Breast epithelium (tissue), 4 donors: ENCODE measurements around the gene KRTAP2-2. TPM values are rescaled to one million over a fixed set of nuclear protein-coding genes. Genes with fewer than 3 reads are reported as not detected.
"Not testable (repeated sequence)": the region's sequence is repeated elsewhere in the genome, so short reads cannot be mapped to it uniquely, and the experiment has no call there.

Source experiments
- DNase-seq, 2 donors: peaks; one replicate each; pipeline ENCODE4 v3.0.0-alpha.2; 2019; ENCODE audit warnings: low spot score in 2 of 2
- H3K27ac ChIP-seq, 2 donors: fragments of 200-600 bp; sonication (generic) in 1 of 2; one replicate each; pipeline ENCODE4 v1.5.1; 2016 to 2019; ENCODE audit warnings: mild to moderate bottlenecking in 1 of 2
- H3K27me3 ChIP-seq, 2 donors: fragments of 200-600 bp; sonication (generic) in 1 of 2; one replicate each; pipeline versions ENCODE4 v1.5.1 to v1.6.0; 2017 to 2019; ENCODE audit warnings: control low read depth in 1 of 2, mild to moderate bottlenecking in 1 of 2
- H3K36me3 ChIP-seq: fragments of 200-600 bp; one replicate; pipeline ENCODE4 v1.5.1; 2019
- H3K4me1 ChIP-seq, 2 donors: fragments of 200-600 bp; sonication (generic); one replicate each; pipeline ENCODE4 v1.5.1; 2016 to 2019; ENCODE audit warnings: control low read depth in 1 of 2
- H3K4me3 ChIP-seq, 3 donors: fragments of 200-600 bp; sonication (generic); 1 replicate in 2 of 3; 2 replicates in 1 of 3; pipeline ENCODE4 v1.5.1; 2016 to 2019; ENCODE audit warnings: mild to moderate bottlenecking in 3 of 3, moderate library complexity in 2 of 3
- H3K9me3 ChIP-seq, 2 donors: fragments of 200-600 bp; sonication (generic) in 1 of 2; one replicate each; pipeline ENCODE4 v1.5.1; 2016 to 2019; ENCODE audit warnings: control low read depth in 1 of 2
- CTCF ChIP-seq, 3 donors: fragments of 450-650 bp; IDR thresholded peaks; one replicate each; pipeline ENCODE4 v1.5.1; 2016 to 2017; ENCODE audit warnings: antibody characterized with exemption in 3 of 3, mild to moderate bottlenecking in 3 of 3, moderate library complexity in 3 of 3
- POLR2A ChIP-seq: fragments of 450-650 bp; IDR thresholded peaks from one replicate; pipeline ENCODE4 v1.6.1; 2016; ENCODE audit warnings: antibody characterized with exemption, mild to moderate bottlenecking, moderate library complexity
- POLR2AphosphoS5 ChIP-seq, 3 donors: sonication (generic); formaldehyde crosslinking; IDR thresholded peaks; one replicate each; pipeline ENCODE4 v1.6.1; 2017; ENCODE audit warnings: antibody characterized with exemption in 3 of 3
- intact Hi-C: fragments of 100-400 bp; cut with DNase I; formaldehyde crosslinking; loops from one replicate; pipeline ENCODE4 v1.15.1; 2023; ENCODE audit warnings: low total_unique reads
- total RNA-seq, 3 donors: library from RNA; depleted of rRNA; stranded (reverse); fragments of >200 nt; gene quantifications; one replicate each; pipeline ENCODE4 v1.1.0, GENCODE V29; 2016

The KRTAP2-2 gene, protein sequence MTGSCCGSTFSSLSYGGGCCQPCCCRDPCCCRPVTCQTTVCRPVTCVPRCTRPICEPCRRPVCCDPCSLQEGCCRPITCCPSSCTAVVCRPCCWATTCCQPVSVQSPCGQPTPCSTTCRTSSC
- not detected for total RNA-seq

DNA sequence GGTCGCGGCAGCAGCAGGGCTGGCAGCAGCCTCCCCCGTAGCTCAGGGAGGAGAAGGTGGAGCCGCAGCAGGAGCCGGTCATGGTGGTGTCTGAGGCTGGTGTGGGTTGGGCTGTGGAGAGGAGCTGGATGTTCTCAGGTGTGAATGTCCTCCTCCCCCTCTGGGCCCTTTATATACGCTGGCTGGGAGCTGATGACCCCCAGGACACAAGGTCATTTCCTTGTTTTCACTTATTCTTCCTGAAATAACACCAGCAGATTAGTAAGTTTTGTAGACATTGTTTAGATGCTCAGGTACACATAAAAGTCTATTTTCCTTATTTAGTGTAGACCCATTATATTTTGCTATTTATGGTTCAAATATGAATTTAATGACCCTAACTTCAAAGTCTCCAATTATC lies at the start of gene KRTAP2-2:
TSS of gene KRTAP2-2 (minus strand) at position 101 of the 400 bp plus-strand sequence. CDS start at position 82, 19 bp downstream.
- DNase-seq, H3K4me1 ChIP-seq, intact Hi-C loops, H3K36me3 ChIP-seq, H3K9me3 ChIP-seq, H3K27ac ChIP-seq, H3K27me3 ChIP-seq, H3K4me3 ChIP-seq: not testable (repeated sequence)

DNA sequence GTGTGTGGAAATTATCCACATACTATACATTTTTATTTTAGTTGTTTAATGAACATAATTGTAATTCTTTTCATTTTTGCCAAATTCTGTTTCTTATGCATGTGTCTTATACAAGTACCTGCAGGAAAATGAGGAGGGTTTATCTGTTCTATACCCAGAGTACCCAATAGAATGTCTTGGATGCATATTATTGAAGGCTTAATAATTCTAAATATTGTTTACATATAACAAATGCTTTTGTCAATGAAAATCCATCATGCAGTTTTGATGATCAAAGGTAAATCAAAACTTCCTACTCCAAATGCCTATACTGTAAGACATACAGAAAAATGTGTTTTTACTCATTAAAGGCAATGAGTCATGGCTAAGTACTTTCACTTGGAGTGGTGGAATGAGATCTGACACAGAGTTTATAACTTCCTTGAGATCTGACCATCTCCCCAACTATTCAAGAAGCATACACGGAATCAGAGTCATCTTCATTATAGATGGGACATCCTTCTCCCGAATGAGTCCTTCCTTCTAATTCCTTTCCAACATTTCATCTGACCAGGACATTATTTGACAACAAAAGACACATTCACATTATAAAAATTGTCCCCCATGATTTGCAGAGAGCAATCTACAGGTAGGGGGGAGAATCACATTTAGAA lies 49.5 kb upstream of the KRTAP2-2 start:
- not testable (repeated sequence) for H3K27me3 ChIP-seq, H3K27ac ChIP-seq, H3K36me3 ChIP-seq, H3K4me1 ChIP-seq, DNase-seq, H3K4me3 ChIP-seq, H3K9me3 ChIP-seq
- intact Hi-C loops = loop anchor here (5.0 kb wide), 1 partner anchor 122 kb away; the partner anchor contains the start of gene KRT40

- no peaks in the 10 kb centered on the region for H3K36me3 ChIP-seq
- no peaks in the 10 kb centered on the region for H3K9me3 ChIP-seq
- H3K27ac ChIP-seq = no peak overlapping the region
- no peak overlapping the region for H3K4me3 ChIP-seq
- intact Hi-C loops = loop anchor here (5.0 kb wide), 1 partner anchor 122 kb away; the partner anchor contains the start of gene KRT40
- no peaks in the 10 kb centered on the region for H3K4me1 ChIP-seq
- H3K27me3 ChIP-seq = no peaks in the 10 kb centered on the region
- TF ChIP-seq POLR2A (no peak), POLR2AphosphoS5 (IDR thresholded peaks at IDR 0.05) (no peak), CTCF (IDR thresholded peaks at IDR 0.05) (no peak)
- DNase-seq = no peak
These were observed 48.9 kb upstream of the KRTAP2-2 start for GRCh38 chr17:41103896-41104295.

DNA sequence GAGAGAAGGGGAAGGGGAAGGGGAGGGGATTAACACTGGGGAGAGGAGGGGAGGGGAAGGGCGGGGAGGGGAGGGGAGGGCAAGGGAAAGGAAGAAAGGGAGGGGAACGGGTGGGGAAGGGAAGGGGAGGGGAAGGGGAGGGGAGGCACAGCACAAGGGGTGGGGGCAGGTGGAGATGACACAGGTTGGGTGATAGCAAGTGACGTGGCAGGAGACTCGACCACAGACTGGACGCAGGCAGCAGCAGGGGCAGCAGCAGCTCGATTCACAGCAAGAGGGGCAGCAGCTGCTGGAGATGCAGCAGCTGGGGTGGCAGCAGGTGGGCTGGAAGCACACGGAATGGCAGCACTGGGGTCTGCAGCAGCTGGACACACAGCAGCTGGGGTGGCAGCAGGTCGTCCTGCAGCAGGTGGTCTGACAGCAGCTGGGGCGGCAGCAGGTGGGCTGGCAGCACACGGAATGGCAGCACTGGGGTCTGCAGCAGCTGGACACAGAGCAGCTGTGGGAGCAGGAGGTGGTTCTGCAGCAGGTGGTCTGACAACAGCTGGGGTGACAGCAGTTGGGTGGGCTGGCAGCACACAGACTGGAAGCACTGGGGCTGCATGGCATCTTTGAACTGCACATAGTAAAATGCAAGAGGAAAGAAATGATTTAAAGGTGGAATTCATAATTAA lies 46.7 kb upstream of the KRTAP2-2 start, which contains the start of gene KRTAP4-16:
TSS of gene KRTAP4-16 (minus strand) at position 624 of the 674 bp plus-strand sequence. CDS start at position 624, 0 bp downstream.
- Histone ChIP-seq H3K36me3 (no peaks in the 10 kb centered on the region), H3K27ac (no peak within 1 kb of the TSS), H3K4me3 (no peak within 1 kb of the TSS), H3K9me3 (no peaks in the 10 kb centered on the region), H3K27me3 (no peaks in the 10 kb centered on the region), H3K4me1 (no peaks in the 10 kb centered on the region)
- TF ChIP-seq CTCF (IDR thresholded peaks at IDR 0.05) = no peak
- no peak for TF ChIP-seq POLR2AphosphoS5 (IDR thresholded peaks at IDR 0.05)
- no peak for TF ChIP-seq POLR2A
- intact Hi-C loops = loop anchor here (5.0 kb wide), 1 partner anchor 119 kb away; the partner anchor contains the start of gene KRT40
- DNase-seq = no peak

DNA sequence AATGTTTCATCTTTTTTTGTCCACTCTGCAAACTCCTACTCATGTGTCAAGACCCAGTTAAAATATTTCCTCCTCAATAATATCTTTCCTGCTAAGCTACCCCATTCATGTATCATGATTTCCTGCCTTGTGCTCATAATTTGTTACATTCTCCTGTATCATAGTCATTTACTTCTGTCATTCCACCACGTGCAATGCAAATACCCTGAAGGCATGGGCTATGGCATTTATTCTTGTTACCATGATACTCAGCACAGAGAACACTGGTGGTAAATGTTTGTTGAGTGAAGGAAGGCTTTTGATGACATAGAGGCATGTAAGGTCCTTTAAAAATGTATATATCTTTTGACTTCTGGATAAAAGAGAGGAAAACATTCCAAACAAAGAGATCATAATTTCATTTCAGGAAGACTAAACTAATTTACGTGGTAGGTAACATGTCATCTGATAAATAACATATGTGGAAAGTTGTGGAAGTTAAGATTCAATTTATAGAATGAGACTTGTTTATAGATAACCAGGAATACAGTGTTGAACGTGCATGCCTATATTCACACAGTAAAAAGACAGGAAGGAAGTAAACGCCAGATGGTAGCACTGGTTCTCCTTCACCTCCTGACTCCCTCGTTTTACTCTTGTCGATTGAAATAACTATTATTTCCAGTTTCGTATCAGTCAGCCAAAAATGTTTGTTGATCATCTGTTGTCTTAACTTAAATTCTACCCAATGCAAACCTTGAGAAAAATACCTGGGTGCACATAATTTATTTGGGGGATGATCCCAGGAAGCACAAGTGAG lies 44.9 kb upstream of the KRTAP2-2 start:
- intact Hi-C loops = loop anchor here (5.0 kb wide), 1 partner anchor 118 kb away; the partner anchor contains the start of gene KRT40
- H3K4me1 ChIP-seq = not testable (repeated sequence)

DNA sequence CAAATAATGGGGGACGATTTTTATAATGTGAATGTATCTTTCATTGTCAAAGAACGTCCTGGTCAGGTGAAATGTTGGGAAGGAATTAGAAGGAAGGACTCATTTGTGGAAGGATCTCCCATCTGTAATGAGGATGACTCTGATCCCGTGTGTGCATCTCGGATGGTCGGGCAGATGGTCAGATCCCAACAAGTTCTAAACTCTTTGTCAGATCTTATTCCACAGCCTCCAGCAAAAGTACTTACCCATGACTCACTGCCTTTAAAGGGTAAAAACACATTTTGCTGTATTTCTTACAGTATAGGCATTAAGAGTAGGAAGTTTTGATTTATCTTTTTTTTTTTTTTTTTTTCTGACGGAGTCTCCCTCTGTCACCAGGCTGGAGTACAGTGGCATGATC lies 43.5 kb upstream of the KRTAP2-2 start:
- Histone ChIP-seq H3K9me3 (no peaks in the 10 kb centered on the region), H3K27ac (no peak overlapping the region), H3K4me1 (no peaks in the 10 kb centered on the region), H3K27me3 (no peaks in the 10 kb centered on the region), H3K4me3 (no peak overlapping the region), H3K36me3 (no peaks in the 10 kb centered on the region)
- DNase-seq = no peak
- TF ChIP-seq POLR2AphosphoS5 (IDR thresholded peaks at IDR 0.05) (no peak), CTCF (IDR thresholded peaks at IDR 0.05) (no peak), POLR2A (no peak)
- intact Hi-C loops = no loop called here

More for the DNA sequence above, 44.9 kb upstream of the KRTAP2-2 start:
- not testable (repeated sequence) for H3K27ac ChIP-seq, H3K9me3 ChIP-seq, H3K27me3 ChIP-seq, H3K4me3 ChIP-seq, H3K36me3 ChIP-seq, DNase-seq
